ENCODE results near the gene CRY2. TPM values are rescaled to one million over a fixed set of nuclear protein-coding genes. Genes with fewer than 3 reads are reported as not detected.

CRY2 gene
- polyA plus RNA-seq, 1 of the 3 experiments (the other 2 are of a cell fraction), result 6.7 TPM

- Histone ChIP-seq H3K9me3 (no peaks in the 10 kb centered on the region), H2AFZ (ENCODE audit: low read depth) (no peak overlapping the region), H4K20me1 (ENCODE audit: insufficient read depth) (no peaks in the 10 kb centered on the region), H3K4me1 (ENCODE audit: control insufficient read depth in 1 of 2, insufficient read depth in 2 of 2, low read depth in 1 of 2, low read length in 1 of 2) (no peaks in the 10 kb centered on the region; a peak in 2 of 4 replicates), H3K27ac (ENCODE audit: low read depth in 2 of 2, low read length in 1 of 2) (no peak overlapping the region), H3K36me3 (replicated peaks in 1 of 2; ENCODE audit: control insufficient read depth in 1 of 2, insufficient read depth in 2 of 2, low read length in 1 of 2) (no peaks in the 10 kb centered on the region), H3K79me2 (ENCODE audit: insufficient read depth) (no peaks in the 10 kb centered on the region), H3K9me2 (no peaks in the 10 kb centered on the region), H3K27me3 (ENCODE audit: insufficient read depth) (peaks cover 20% of the 10 kb centered on the region; the same call in 1 of the 2 replicates), H3K9ac (no peak overlapping the region), H3K4me2 (no peak overlapping the region), H3K4me3 (ENCODE audit: low read depth in 2 of 2, low read length in 1 of 2) (no peak overlapping the region), H3F3A (replicated peaks; ENCODE audit: insufficient read depth) (no peaks in the 10 kb centered on the region)
- ChIA-PET CTCF (interaction anchor here (1.3 to 6.8 kb wide), 3 partner anchors 14 to 56 kb away, joined by 3 to 47 read pairs (median 3); partner anchors contain the start of gene CRY2), POLR2A (no interaction called here)
- TF ChIP-seq, protein P1, sequence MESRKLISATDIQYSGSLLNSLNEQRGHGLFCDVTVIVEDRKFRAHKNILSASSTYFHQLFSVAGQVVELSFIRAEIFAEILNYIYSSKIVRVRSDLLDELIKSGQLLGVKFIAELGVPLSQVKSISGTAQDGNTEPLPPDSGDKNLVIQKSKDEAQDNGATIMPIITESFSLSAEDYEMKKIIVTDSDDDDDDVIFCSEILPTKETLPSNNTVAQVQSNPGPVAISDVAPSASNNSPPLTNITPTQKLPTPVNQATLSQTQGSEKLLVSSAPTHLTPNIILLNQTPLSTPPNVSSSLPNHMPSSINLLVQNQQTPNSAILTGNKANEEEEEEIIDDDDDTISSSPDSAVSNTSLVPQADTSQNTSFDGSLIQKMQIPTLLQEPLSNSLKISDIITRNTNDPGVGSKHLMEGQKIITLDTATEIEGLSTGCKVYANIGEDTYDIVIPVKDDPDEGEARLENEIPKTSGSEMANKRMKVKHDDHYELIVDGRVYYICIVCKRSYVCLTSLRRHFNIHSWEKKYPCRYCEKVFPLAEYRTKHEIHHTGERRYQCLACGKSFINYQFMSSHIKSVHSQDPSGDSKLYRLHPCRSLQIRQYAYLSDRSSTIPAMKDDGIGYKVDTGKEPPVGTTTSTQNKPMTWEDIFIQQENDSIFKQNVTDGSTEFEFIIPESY (IDR thresholded peaks at IDR 0.05; ENCODE audit: borderline replicate concordance, low read depth), result no peak
- TF ChIP-seq FOXM1 (IDR thresholded peaks at IDR 0.05; ENCODE audit: low read depth), result no peak
- no peak for TF ChIP-seq MEF2A (IDR thresholded peaks at IDR 0.05; ENCODE audit: borderline replicate concordance, low read depth)
- no peak for TF ChIP-seq CHD2 (IDR thresholded peaks at IDR 0.05; ENCODE audit: low read length, partially characterized antibody)
- TF ChIP-seq POLR2AphosphoS5 (IDR thresholded peaks at IDR 0.05; ENCODE audit: low read depth, low read length), result no peak
- no peak for TF ChIP-seq EZH2phosphoT487 (IDR thresholded peaks at IDR 0.05; ENCODE audit: borderline replicate concordance, low read depth)
- no peak for TF ChIP-seq NRF1 (IDR thresholded peaks at IDR 0.05; ENCODE audit: low read depth, low read length)
- 71% methylated on average over 4 of the region's 4 CpGs for WGBS (ENCODE audit: low lambda C conversion rate)
- no peak for DNase-seq
These were observed 20.2 kb upstream of the CRY2 start for GRCh38 chr11:45827123-45827522.

DNA sequence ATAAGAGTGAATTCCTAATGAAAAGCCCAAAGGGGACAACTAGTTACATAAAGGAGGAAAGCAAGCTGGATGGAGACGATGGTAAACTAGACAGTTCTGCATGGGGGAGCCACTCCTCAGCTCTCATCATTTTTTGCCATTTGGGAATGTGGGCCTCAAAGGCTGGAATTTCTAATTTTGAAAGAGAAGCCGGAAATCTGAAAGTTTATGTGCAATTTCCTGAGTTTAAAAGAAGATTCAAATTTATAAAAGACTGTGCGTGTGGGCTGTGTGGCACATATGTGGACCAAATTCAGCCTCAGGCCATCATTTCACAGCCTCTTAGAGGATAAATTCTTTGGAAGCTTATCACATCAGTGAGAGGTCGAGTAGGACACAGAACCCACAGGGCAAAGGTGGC is 18.3 kb upstream of the CRY2 start:
- no peaks in the 10 kb centered on the region for H3K36me3 ChIP-seq (replicated peaks in 1 of 2; ENCODE audit: control insufficient read depth in 1 of 2, insufficient read depth in 2 of 2, low read length in 1 of 2)
- no peaks in the 10 kb centered on the region for H3F3A ChIP-seq (replicated peaks; ENCODE audit: insufficient read depth)
- no peak for DNase-seq
- no peaks in the 10 kb centered on the region for H4K20me1 ChIP-seq (ENCODE audit: insufficient read depth)
- no peaks in the 10 kb centered on the region for H3K9me3 ChIP-seq
- H3K4me2 ChIP-seq, result no peak overlapping the region
- TF ChIP-seq NRF1 (IDR thresholded peaks at IDR 0.05; ENCODE audit: low read depth, low read length) (no peak), NFIC (IDR thresholded peaks at IDR 0.05; ENCODE audit: borderline replicate concordance) (no peak), TEAD4 (IDR thresholded peaks at IDR 0.05; ENCODE audit: borderline replicate concordance, insufficient read depth) (no peak), FOXM1 (IDR thresholded peaks at IDR 0.05; ENCODE audit: low read depth) (no peak), FOSL2 (IDR thresholded peaks at IDR 0.05; ENCODE audit: borderline replicate concordance, low read depth) (no peak), SMC3 (IDR thresholded peaks at IDR 0.05; ENCODE audit: low read depth, low read length) (no peak), JUND (IDR thresholded peaks at IDR 0.05) (no peak), POLR2AphosphoS5 (IDR thresholded peaks at IDR 0.05; ENCODE audit: low read depth, low read length) (no peak), RXRA (IDR thresholded peaks at IDR 0.05; ENCODE audit: borderline replicate concordance, low read depth) (no peak), FOXJ3 (CRISPR knock-in tag; IDR thresholded peaks at IDR 0.05) (no peak)
- TF ChIP-seq, protein P2, sequence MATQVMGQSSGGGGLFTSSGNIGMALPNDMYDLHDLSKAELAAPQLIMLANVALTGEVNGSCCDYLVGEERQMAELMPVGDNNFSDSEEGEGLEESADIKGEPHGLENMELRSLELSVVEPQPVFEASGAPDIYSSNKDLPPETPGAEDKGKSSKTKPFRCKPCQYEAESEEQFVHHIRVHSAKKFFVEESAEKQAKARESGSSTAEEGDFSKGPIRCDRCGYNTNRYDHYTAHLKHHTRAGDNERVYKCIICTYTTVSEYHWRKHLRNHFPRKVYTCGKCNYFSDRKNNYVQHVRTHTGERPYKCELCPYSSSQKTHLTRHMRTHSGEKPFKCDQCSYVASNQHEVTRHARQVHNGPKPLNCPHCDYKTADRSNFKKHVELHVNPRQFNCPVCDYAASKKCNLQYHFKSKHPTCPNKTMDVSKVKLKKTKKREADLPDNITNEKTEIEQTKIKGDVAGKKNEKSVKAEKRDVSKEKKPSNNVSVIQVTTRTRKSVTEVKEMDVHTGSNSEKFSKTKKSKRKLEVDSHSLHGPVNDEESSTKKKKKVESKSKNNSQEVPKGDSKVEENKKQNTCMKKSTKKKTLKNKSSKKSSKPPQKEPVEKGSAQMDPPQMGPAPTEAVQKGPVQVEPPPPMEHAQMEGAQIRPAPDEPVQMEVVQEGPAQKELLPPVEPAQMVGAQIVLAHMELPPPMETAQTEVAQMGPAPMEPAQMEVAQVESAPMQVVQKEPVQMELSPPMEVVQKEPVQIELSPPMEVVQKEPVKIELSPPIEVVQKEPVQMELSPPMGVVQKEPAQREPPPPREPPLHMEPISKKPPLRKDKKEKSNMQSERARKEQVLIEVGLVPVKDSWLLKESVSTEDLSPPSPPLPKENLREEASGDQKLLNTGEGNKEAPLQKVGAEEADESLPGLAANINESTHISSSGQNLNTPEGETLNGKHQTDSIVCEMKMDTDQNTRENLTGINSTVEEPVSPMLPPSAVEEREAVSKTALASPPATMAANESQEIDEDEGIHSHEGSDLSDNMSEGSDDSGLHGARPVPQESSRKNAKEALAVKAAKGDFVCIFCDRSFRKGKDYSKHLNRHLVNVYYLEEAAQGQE (IDR thresholded peaks at IDR 0.05; ENCODE audit: low read depth, low read length), result no peak
- TF ChIP-seq, protein P1 (IDR thresholded peaks at IDR 0.05; ENCODE audit: borderline replicate concordance, low read depth), result no peak
- TF ChIP-seq, protein P3, sequence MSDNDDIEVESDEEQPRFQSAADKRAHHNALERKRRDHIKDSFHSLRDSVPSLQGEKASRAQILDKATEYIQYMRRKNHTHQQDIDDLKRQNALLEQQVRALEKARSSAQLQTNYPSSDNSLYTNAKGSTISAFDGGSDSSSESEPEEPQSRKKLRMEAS (IDR thresholded peaks at IDR 0.05; ENCODE audit: low read depth), result no peak
- CTCF ChIA-PET, result interaction anchor here (1.0 to 6.8 kb wide), 5 partner anchors 12 to 177 kb away, joined by 3 to 47 read pairs (median 5); partner anchors contain the start of gene CRY2
- H3K4me3 ChIP-seq (ENCODE audit: low read depth in 2 of 2, low read length in 1 of 2), result no peak overlapping the region
- H3K27ac ChIP-seq (ENCODE audit: low read depth in 2 of 2, low read length in 1 of 2), result no peak overlapping the region
- no peak overlapping the region for H3K9ac ChIP-seq
- POLR2A ChIA-PET, result no interaction called here
- H3K9me2 ChIP-seq, result no peaks in the 10 kb centered on the region
- 50% methylated on average over 4 of the region's 4 CpGs for WGBS (ENCODE audit: low lambda C conversion rate)
- peaks cover 20% of the 10 kb centered on the region; the same call in 1 of the 2 replicates for H3K27me3 ChIP-seq (ENCODE audit: insufficient read depth)
- no peak overlapping the region for H2AFZ ChIP-seq (ENCODE audit: low read depth)
- no peaks in the 10 kb centered on the region for H3K79me2 ChIP-seq (ENCODE audit: insufficient read depth)
- no peaks in the 10 kb centered on the region; a peak in 2 of 4 replicates for H3K4me1 ChIP-seq (ENCODE audit: control insufficient read depth in 1 of 2, insufficient read depth in 2 of 2, low read depth in 1 of 2, low read length in 1 of 2)
